ENCODE results near the gene ADCY2.

GRCh38 chr5:7422316-7423106, 26.6 kb downstream of the ADCY2 start:
- TF ChIP-seq POLR2A (IDR thresholded peaks at IDR 0.05; ENCODE audit: low read length) (no peak), GATA1 (IDR thresholded peaks at IDR 0.05; ENCODE audit: low read depth, low read length) (no peak)
